ENCODE measurements around the gene PHF10.

GRCh38 chr6:169677096-169677495 is 47.2 kb downstream of the PHF10 start:
- no peak for TF ChIP-seq CTCF (IDR thresholded peaks at IDR 0.05; ENCODE audit: low read length)
- TF ChIP-seq EZH2phosphoT487 (IDR thresholded peaks at IDR 0.05; ENCODE audit: low read length) = no peak
